Astrocyte (in vitro differentiated cells and primary cell): ENCODE measurements around the gene GALNT7. TPM values are rescaled to one million over a fixed set of nuclear protein-coding genes. Genes with fewer than 3 reads are reported as not detected.

ENCODE experiments used
- DNase-seq: peaks from one replicate; pipeline ENCODE4 v3.0.0-alpha.2; 2010; ENCODE audit warnings: low read depth
- FAIRE-seq: peaks from 2 replicates; lab custom pipeline; 2011; peaks lifted over from hg19 to GRCh38; lab: Jason Lieb, UNC
- H2AFZ ChIP-seq: 2 replicates; pipeline ENCODE4 v1.6.0; 2012; ENCODE audit warnings: low read depth, low read length, inconsistent platforms
- H3K27ac ChIP-seq: 2 replicates; pipeline ENCODE4 v1.5.1; 2011; ENCODE audit warnings: low read depth, low read length, inconsistent platforms
- H3K27me3 ChIP-seq: 2 replicates; pipeline ENCODE4 v1.6.0; 2011; ENCODE audit warnings: low read length, inconsistent platforms; ENCODE audit not compliant: insufficient read depth
- H3K36me3 ChIP-seq: 2 replicates; pipeline ENCODE4 v1.5.1; 2011; ENCODE audit warnings: low read length, inconsistent platforms; ENCODE audit not compliant: insufficient read depth
- H3K4me1 ChIP-seq: 2 replicates; pipeline ENCODE4 v1.5.1; 2011; ENCODE audit warnings: low read length, inconsistent platforms; ENCODE audit not compliant: insufficient read depth
- H3K4me2 ChIP-seq: 2 replicates; pipeline ENCODE4 v1.6.0; 2012; ENCODE audit warnings: low read length, inconsistent platforms
- H3K4me3 ChIP-seq: 2 replicates; pipeline ENCODE4 v1.5.1; 2011; ENCODE audit warnings: low read depth, mild to moderate bottlenecking, low read length, inconsistent platforms; ENCODE audit not compliant: insufficient read depth
- H3K79me2 ChIP-seq: 2 replicates; pipeline ENCODE4 v1.6.0; 2012; ENCODE audit warnings: mild to moderate bottlenecking, low read length, inconsistent platforms; ENCODE audit not compliant: insufficient read depth
- H3K9ac ChIP-seq: 2 replicates; pipeline ENCODE4 v1.6.0; 2012; ENCODE audit warnings: mild to moderate bottlenecking, low read length, inconsistent platforms
- H3K9me3 ChIP-seq: 2 replicates; pipeline ENCODE4 v1.5.1; 2012; ENCODE audit warnings: low read depth, mild to moderate bottlenecking, low read length, inconsistent platforms; ENCODE audit not compliant: insufficient read depth
- H4K20me1 ChIP-seq: 2 replicates; pipeline ENCODE4 v1.6.0; 2012; ENCODE audit warnings: low read length, inconsistent platforms; ENCODE audit not compliant: insufficient read depth
- H3K27ac Mint-ChIP-seq: one replicate; pipeline ENCODE4 v1.8.0; 2021; ENCODE audit warnings: mild to moderate bottlenecking, mixed read lengths; ENCODE audit not compliant: unreplicated experiment
- H3K27me3 Mint-ChIP-seq: one replicate; pipeline ENCODE4 v1.8.0; 2021; ENCODE audit warnings: low read depth, mixed read lengths; ENCODE audit not compliant: unreplicated experiment
- H3K36me3 Mint-ChIP-seq: one replicate; pipeline ENCODE4 v1.8.0; 2021; ENCODE audit warnings: low read depth, mixed read lengths; ENCODE audit not compliant: unreplicated experiment
- H3K4me1 Mint-ChIP-seq: one replicate; pipeline ENCODE4 v1.8.0; 2021; ENCODE audit warnings: low read depth, mixed read lengths; ENCODE audit not compliant: unreplicated experiment
- H3K4me3 Mint-ChIP-seq: one replicate; pipeline ENCODE4 v1.8.0; 2021; ENCODE audit warnings: mild to moderate bottlenecking, moderate library complexity, mixed read lengths; ENCODE audit not compliant: unreplicated experiment
- H3K9me3 Mint-ChIP-seq: one replicate; pipeline ENCODE4 v1.8.0; 2021; ENCODE audit warnings: mild to moderate bottlenecking, mixed read lengths; ENCODE audit not compliant: unreplicated experiment
- EZH2 ChIP-seq: IDR thresholded peaks from 2 replicates; pipeline ENCODE4 v1.6.1; 2012; ENCODE audit warnings: mild to moderate bottlenecking, low read length, inconsistent platforms; ENCODE audit not compliant: insufficient read depth
- total RNA-seq: library from RNA; stranded (reverse); gene quantifications from 2 replicates; pipeline ENCODE4 v1.2.1, GENCODE V29; 2021
- TF ChIP-seq, protein P1 (sequence below): IDR thresholded peaks from 2 replicates; pipeline ENCODE4 v1.5.1; 2011; ENCODE audit warnings: low read depth, mild to moderate bottlenecking, inconsistent platforms, low read length, moderate library complexity; ENCODE audit not compliant: insufficient read depth

The GALNT7 gene
- total RNA-seq, 1 donor from 2014 or later: 97.6 TPM

DNA sequence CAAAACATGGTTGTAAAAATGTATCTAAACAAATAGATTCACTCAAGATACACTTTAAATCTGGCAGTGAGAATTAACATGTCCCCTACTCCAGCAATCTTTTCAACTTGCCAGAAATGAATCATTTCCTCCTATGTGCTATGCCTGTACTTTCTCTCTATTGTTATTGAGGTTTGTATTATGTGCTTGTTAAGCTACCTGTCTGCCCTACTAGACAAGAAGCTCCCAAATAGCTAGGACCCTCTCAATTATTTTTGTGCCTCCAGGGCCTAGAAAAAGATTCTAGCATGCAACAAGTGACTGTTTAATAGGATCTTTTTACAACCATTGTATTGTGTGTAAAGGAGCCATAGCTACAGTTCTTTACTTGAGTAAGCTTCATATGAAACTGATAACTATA is 198.7 kb downstream of the GALNT7 start:
- Histone ChIP-seq H3K4me1 (peaks cover 4% of the 10 kb centered on the region), H2AFZ (no peak overlapping the region), H4K20me1 (no peaks in the 10 kb centered on the region), H3K27me3 (no peaks in the 10 kb centered on the region), H3K4me2 (peak overlapping the region; percentile 25), H3K9me3 (no peaks in the 10 kb centered on the region), H3K9ac (no peak overlapping the region), H3K4me3 (no peak overlapping the region), H3K27ac (no peak overlapping the region), H3K79me2 (peaks cover 10% of the 10 kb centered on the region), H3K36me3 (no peaks in the 10 kb centered on the region)
- H3K36me3 Mint-ChIP-seq: no peaks in the 10 kb centered on the region
- H3K4me3 Mint-ChIP-seq: no peak overlapping the region
- no peak for DNase-seq
- peak; percentile 49 for FAIRE-seq
- no peaks in the 10 kb centered on the region for H3K27me3 Mint-ChIP-seq
- no peak for TF ChIP-seq EZH2
- TF ChIP-seq, protein P1, sequence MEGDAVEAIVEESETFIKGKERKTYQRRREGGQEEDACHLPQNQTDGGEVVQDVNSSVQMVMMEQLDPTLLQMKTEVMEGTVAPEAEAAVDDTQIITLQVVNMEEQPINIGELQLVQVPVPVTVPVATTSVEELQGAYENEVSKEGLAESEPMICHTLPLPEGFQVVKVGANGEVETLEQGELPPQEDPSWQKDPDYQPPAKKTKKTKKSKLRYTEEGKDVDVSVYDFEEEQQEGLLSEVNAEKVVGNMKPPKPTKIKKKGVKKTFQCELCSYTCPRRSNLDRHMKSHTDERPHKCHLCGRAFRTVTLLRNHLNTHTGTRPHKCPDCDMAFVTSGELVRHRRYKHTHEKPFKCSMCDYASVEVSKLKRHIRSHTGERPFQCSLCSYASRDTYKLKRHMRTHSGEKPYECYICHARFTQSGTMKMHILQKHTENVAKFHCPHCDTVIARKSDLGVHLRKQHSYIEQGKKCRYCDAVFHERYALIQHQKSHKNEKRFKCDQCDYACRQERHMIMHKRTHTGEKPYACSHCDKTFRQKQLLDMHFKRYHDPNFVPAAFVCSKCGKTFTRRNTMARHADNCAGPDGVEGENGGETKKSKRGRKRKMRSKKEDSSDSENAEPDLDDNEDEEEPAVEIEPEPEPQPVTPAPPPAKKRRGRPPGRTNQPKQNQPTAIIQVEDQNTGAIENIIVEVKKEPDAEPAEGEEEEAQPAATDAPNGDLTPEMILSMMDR: no peak
- no peaks in the 10 kb centered on the region for H3K9me3 Mint-ChIP-seq
- no peak overlapping the region for H3K27ac Mint-ChIP-seq
- H3K4me1 Mint-ChIP-seq: peaks cover 3% of the 10 kb centered on the region

DNA sequence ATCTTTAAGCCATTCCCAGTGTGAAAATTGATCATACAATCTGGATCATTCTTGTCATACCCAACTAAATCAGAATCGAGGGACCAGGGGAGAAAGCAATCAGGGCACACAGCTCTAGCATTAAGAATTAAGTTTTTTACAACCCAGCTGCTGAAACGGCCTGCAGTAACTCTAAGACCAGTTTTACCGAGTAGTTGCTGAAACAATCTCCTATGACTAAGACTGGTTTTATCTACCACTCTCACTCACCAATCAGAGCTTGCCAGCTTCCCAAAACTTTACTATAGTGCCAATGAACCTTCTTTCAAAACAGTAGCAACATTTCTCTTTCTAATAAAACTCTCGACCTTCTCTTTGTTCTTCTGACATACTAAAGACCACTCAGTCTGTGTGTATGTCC is 199.3 kb downstream of the GALNT7 start:
- H2AFZ ChIP-seq: no peak overlapping the region
- FAIRE-seq: no peak
- DNase-seq: peak; percentile 14
- H4K20me1 ChIP-seq: no peaks in the 10 kb centered on the region
- no peak overlapping the region for H3K9ac ChIP-seq
- H3K36me3 Mint-ChIP-seq: no peaks in the 10 kb centered on the region
- H3K9me3 Mint-ChIP-seq: no peaks in the 10 kb centered on the region
- no peaks in the 10 kb centered on the region for H3K27me3 Mint-ChIP-seq
- H3K27ac Mint-ChIP-seq: no peak overlapping the region
- no peak overlapping the region for H3K27ac ChIP-seq
- H3K27me3 ChIP-seq: no peaks in the 10 kb centered on the region
- H3K4me1 ChIP-seq: peaks cover 4% of the 10 kb centered on the region
- no peaks in the 10 kb centered on the region for H3K36me3 ChIP-seq
- peak overlapping the region; percentile 50 for H3K4me3 Mint-ChIP-seq
- H3K79me2 ChIP-seq: peaks cover 17% of the 10 kb centered on the region
- H3K4me1 Mint-ChIP-seq: peaks cover 3% of the 10 kb centered on the region
- H3K4me3 ChIP-seq: no peak overlapping the region
- H3K9me3 ChIP-seq: no peaks in the 10 kb centered on the region
- TF ChIP-seq, protein P1: no peak
- no peak for TF ChIP-seq EZH2
- H3K4me2 ChIP-seq: no peak overlapping the region

DNA sequence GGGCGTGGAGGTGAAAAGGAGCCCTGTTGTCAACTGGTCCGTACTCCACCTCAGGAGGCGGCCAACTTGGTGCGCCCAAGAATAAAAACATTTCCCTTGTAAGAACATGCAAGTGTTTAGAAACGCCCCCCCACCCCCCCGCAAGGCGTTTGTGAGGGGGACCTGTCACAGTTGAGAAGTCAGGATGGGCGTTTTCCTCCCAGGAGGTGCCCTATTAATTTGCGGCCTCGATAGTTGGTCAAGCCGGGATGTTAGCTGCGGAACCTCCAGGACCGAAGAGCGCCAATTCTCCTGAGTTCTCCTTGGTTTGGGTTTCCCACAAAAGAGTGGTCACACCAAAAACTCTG is 201.5 kb downstream of the GALNT7 start:
- FAIRE-seq: no peak
- Mint-ChIP-seq H3K27ac (peak overlapping the region; percentile 98), H3K9me3 (no peaks in the 10 kb centered on the region), H3K4me1 (peaks cover 3% of the 10 kb centered on the region), H3K36me3 (no peaks in the 10 kb centered on the region), H3K4me3 (peak overlapping the region; percentile 99), H3K27me3 (no peaks in the 10 kb centered on the region)
- peak overlapping the region; percentile 94 for H3K4me2 ChIP-seq
- no peaks in the 10 kb centered on the region for H3K36me3 ChIP-seq
- peaks cover 4% of the 10 kb centered on the region for H3K4me1 ChIP-seq
- H3K4me3 ChIP-seq: peak overlapping the region; percentile 93
- no peaks in the 10 kb centered on the region for H4K20me1 ChIP-seq
- H3K27ac ChIP-seq: peak overlapping the region; percentile 83
- H3K9me3 ChIP-seq: no peaks in the 10 kb centered on the region
- peaks cover 34% of the 10 kb centered on the region for H3K79me2 ChIP-seq
- peak overlapping the region; percentile 91 for H3K9ac ChIP-seq
- TF ChIP-seq EZH2: no peak
- TF ChIP-seq, protein P1: no peak
- DNase-seq: no peak
- peak overlapping the region; percentile 75 for H2AFZ ChIP-seq
- no peaks in the 10 kb centered on the region for H3K27me3 ChIP-seq
